Muscle layer of duodenum (tissue), 2 donors: ENCODE measurements around the gene ESR1.
"Not testable (repeated sequence)": the region's sequence is repeated elsewhere in the genome, so short reads cannot be mapped to it uniquely, and the experiment has no call there.

Experiments used
- H3K27ac ChIP-seq: one replicate; pipeline ENCODE4 v1.7.0; 2013; ENCODE audit warnings: mild to moderate bottlenecking, low read length
- H3K27me3 ChIP-seq: one replicate; pipeline ENCODE4 v1.7.0; 2013; ENCODE audit warnings: low read depth, mild to moderate bottlenecking, control low read depth, low read length
- H3K36me3 ChIP-seq, 2 donors: one replicate each; pipeline ENCODE4 v1.7.0; 2013; ENCODE audit warnings: low read length in 2 of 2, control low read depth in 1 of 2, mild to moderate bottlenecking in 1 of 2; ENCODE audit not compliant: insufficient read depth in 2 of 2, control insufficient read depth in 1 of 2
- H3K4me1 ChIP-seq, 2 donors: one replicate each; pipeline ENCODE4 v1.7.0; 2013; ENCODE audit warnings: low read length in 2 of 2, mild to moderate bottlenecking in 2 of 2, control low read depth in 1 of 2, moderate library complexity in 1 of 2; ENCODE audit not compliant: insufficient read depth in 2 of 2, control insufficient read depth in 1 of 2
- H3K4me3 ChIP-seq, 2 donors: one replicate each; pipeline ENCODE4 v1.7.0; 2013; ENCODE audit warnings: low read length in 2 of 2, low read depth in 1 of 2, mild to moderate bottlenecking in 1 of 2
- H3K9me3 ChIP-seq, 2 donors: one replicate each; pipeline ENCODE4 v1.7.0; 2013; ENCODE audit warnings: low read length in 2 of 2, control low read depth in 1 of 2, mild to moderate bottlenecking in 1 of 2; ENCODE audit not compliant: control insufficient read depth in 1 of 2
- donor health status: healthy.

Gene ESR1

GRCh38 chr6:151869345-151869744, 61.9 kb downstream of the ESR1 start:
- no peak overlapping the region for H3K4me3 ChIP-seq
- H3K4me1 ChIP-seq, result no peaks in the 10 kb centered on the region
- no peak overlapping the region for H3K27ac ChIP-seq
- peaks cover 0 to 3% of the 10 kb centered on the region in 2 donors for H3K9me3 ChIP-seq
- no peaks in the 10 kb centered on the region for H3K27me3 ChIP-seq
- no peaks in the 10 kb centered on the region for H3K36me3 ChIP-seq

GRCh38 chr6:151869787-151870186, 62.3 kb downstream of the ESR1 start:
- H3K4me1 ChIP-seq, result no peaks in the 10 kb centered on the region
- no peaks in the 10 kb centered on the region for H3K27me3 ChIP-seq
- H3K4me3 ChIP-seq, result no peak overlapping the region
- H3K36me3 ChIP-seq, result no peaks in the 10 kb centered on the region
- H3K27ac ChIP-seq, result no peak overlapping the region
- H3K9me3 ChIP-seq, result peaks cover 0 to 3% of the 10 kb centered on the region in 2 donors

- Histone ChIP-seq H3K4me1 (no peaks in the 10 kb centered on the region), H3K36me3 (no peaks in the 10 kb centered on the region), H3K27ac (no peak overlapping the region), H3K27me3 (no peaks in the 10 kb centered on the region), H3K4me3 (no peak overlapping the region), H3K9me3 (peaks cover 0 to 3% of the 10 kb centered on the region in 2 donors)
These were observed 62.9 kb downstream of the ESR1 start for GRCh38 chr6:151870375-151870774.

- Histone ChIP-seq H3K27me3 (no peaks in the 10 kb centered on the region), H3K4me3 (no peak overlapping the region), H3K36me3 (no peaks in the 10 kb centered on the region), H3K4me1 (no peaks in the 10 kb centered on the region), H3K9me3 (no peaks in the 10 kb centered on the region), H3K27ac (no peak overlapping the region)
These were observed 68.0 kb downstream of the ESR1 start for GRCh38 chr6:151875524-151875923.

GRCh38 chr6:151876122-151876521, 68.6 kb downstream of the ESR1 start:
- H3K4me3 ChIP-seq, result no peak overlapping the region
- no peaks in the 10 kb centered on the region for H3K27me3 ChIP-seq
- H3K9me3 ChIP-seq, result no peaks in the 10 kb centered on the region
- H3K27ac ChIP-seq, result no peak overlapping the region
- no peaks in the 10 kb centered on the region for H3K4me1 ChIP-seq
- no peaks in the 10 kb centered on the region for H3K36me3 ChIP-seq

- Histone ChIP-seq H3K27ac (no peak overlapping the region), H3K36me3 (no peaks in the 10 kb centered on the region), H3K4me3 (no peak overlapping the region), H3K4me1 (no peaks in the 10 kb centered on the region), H3K27me3 (no peaks in the 10 kb centered on the region), H3K9me3 (no peaks in the 10 kb centered on the region)
These were observed 70.0 kb downstream of the ESR1 start for GRCh38 chr6:151877458-151877857.

GRCh38 chr6:151881231-151881630, 73.7 kb downstream of the ESR1 start:
- Histone ChIP-seq H3K27me3 (no peaks in the 10 kb centered on the region), H3K4me3 (no peak overlapping the region), H3K27ac (no peak overlapping the region), H3K4me1 (no peaks in the 10 kb centered on the region), H3K9me3 (no peaks in the 10 kb centered on the region), H3K36me3 (no peaks in the 10 kb centered on the region)

GRCh38 chr6:151882206-151882605, 74.7 kb downstream of the ESR1 start:
- H3K36me3 ChIP-seq, result no peaks in the 10 kb centered on the region
- H3K9me3 ChIP-seq, result no peaks in the 10 kb centered on the region
- no peaks in the 10 kb centered on the region for H3K4me1 ChIP-seq
- no peak overlapping the region for H3K4me3 ChIP-seq
- no peaks in the 10 kb centered on the region for H3K27me3 ChIP-seq
- H3K27ac ChIP-seq, result no peak overlapping the region

- Histone ChIP-seq H3K9me3 (peaks cover 0 to 3% of the 10 kb centered on the region in 2 donors), H3K27me3 (no peaks in the 10 kb centered on the region), H3K4me3 (no peak overlapping the region), H3K27ac (no peak overlapping the region), H3K4me1 (no peaks in the 10 kb centered on the region), H3K36me3 (no peaks in the 10 kb centered on the region)
These were observed 77.8 kb downstream of the ESR1 start for GRCh38 chr6:151885234-151885633.

- Histone ChIP-seq H3K4me1 (no peaks in the 10 kb centered on the region), H3K9me3 (peaks cover 0 to 3% of the 10 kb centered on the region in 2 donors), H3K36me3 (no peaks in the 10 kb centered on the region), H3K27ac (no peak overlapping the region), H3K27me3 (no peaks in the 10 kb centered on the region), H3K4me3 (no peak overlapping the region)
These were observed 84.0 kb downstream of the ESR1 start for GRCh38 chr6:151891524-151891923.

GRCh38 chr6:151894426-151894825, 86.9 kb downstream of the ESR1 start:
- not testable (repeated sequence) for H3K4me1 ChIP-seq, H3K36me3 ChIP-seq, H3K27ac ChIP-seq, H3K9me3 ChIP-seq, H3K27me3 ChIP-seq, H3K4me3 ChIP-seq

- H3K27me3 ChIP-seq, H3K36me3 ChIP-seq, H3K4me3 ChIP-seq, H3K9me3 ChIP-seq, H3K4me1 ChIP-seq, H3K27ac ChIP-seq: not testable (repeated sequence)
These were observed 91.7 kb downstream of the ESR1 start for GRCh38 chr6:151899221-151899620.
